ENCODE data around the gene CNTN4.

The CNTN4 gene

GRCh38 chr3:2861120-2861519, 762.5 kb downstream of the CNTN4 start:
- DNase-seq (ENCODE audit: low spot score), result no peak

- DNase-seq (ENCODE audit: low spot score), result no peak
Observed at GRCh38 chr3:2861920-2862319, 763.3 kb downstream of the CNTN4 start.

GRCh38 chr3:2862366-2862765, 763.7 kb downstream of the CNTN4 start:
- no peak for DNase-seq (ENCODE audit: low spot score)

GRCh38 chr3:2863127-2863526, 764.5 kb downstream of the CNTN4 start:
- DNase-seq (ENCODE audit: low spot score), result no peak

GRCh38 chr3:2869905-2870304, 771.2 kb downstream of the CNTN4 start:
- no peak for DNase-seq (ENCODE audit: low spot score)

GRCh38 chr3:2870724-2871333, 772.2 kb downstream of the CNTN4 start:
- no peak for DNase-seq (ENCODE audit: low spot score)

GRCh38 chr3:2872884-2873283, 774.2 kb downstream of the CNTN4 start:
- no peak for DNase-seq (ENCODE audit: low spot score)

- no peak for DNase-seq (ENCODE audit: low spot score)
Observed at GRCh38 chr3:2873986-2874385, 775.3 kb downstream of the CNTN4 start.

GRCh38 chr3:2875699-2876098, 777.0 kb downstream of the CNTN4 start:
- DNase-seq (ENCODE audit: low spot score), result no peak

- no peak for DNase-seq (ENCODE audit: low spot score)
Observed at GRCh38 chr3:2876362-2876761, 777.7 kb downstream of the CNTN4 start.

GRCh38 chr3:2879023-2879422, 780.4 kb downstream of the CNTN4 start:
- no peak for DNase-seq (ENCODE audit: low spot score)

GRCh38 chr3:2879587-2879986, 780.9 kb downstream of the CNTN4 start:
- DNase-seq (ENCODE audit: low spot score), result no peak

- no peak for DNase-seq (ENCODE audit: low spot score)
Observed at GRCh38 chr3:2880218-2880756, 781.6 kb downstream of the CNTN4 start.

- no peak for DNase-seq (ENCODE audit: low spot score)
Observed at GRCh38 chr3:2883283-2883682, 784.6 kb downstream of the CNTN4 start.

- no peak for DNase-seq (ENCODE audit: low spot score)
Observed at GRCh38 chr3:2888592-2888991, 789.9 kb downstream of the CNTN4 start.

- no peak for DNase-seq (ENCODE audit: low spot score)
Observed at GRCh38 chr3:2889736-2890135, 791.1 kb downstream of the CNTN4 start.

GRCh38 chr3:2896308-2896939, 797.8 kb downstream of the CNTN4 start:
- no peak for DNase-seq (ENCODE audit: low spot score)

- no peak for DNase-seq (ENCODE audit: low spot score)
Observed at GRCh38 chr3:2897821-2898220, 799.2 kb downstream of the CNTN4 start.

- DNase-seq (ENCODE audit: low spot score), result no peak
Observed at GRCh38 chr3:2898591-2899353, 800.1 kb downstream of the CNTN4 start.

GRCh38 chr3:2904054-2904453, 805.4 kb downstream of the CNTN4 start:
- no peak for DNase-seq (ENCODE audit: low spot score)

GRCh38 chr3:2908693-2909351, 810.2 kb downstream of the CNTN4 start:
- DNase-seq (ENCODE audit: low spot score), result no peak

- DNase-seq (ENCODE audit: low spot score), result no peak
Observed at GRCh38 chr3:2910997-2911396, 812.3 kb downstream of the CNTN4 start.

- no peak for DNase-seq (ENCODE audit: low spot score)
Observed at GRCh38 chr3:2915826-2916225, 817.2 kb downstream of the CNTN4 start.

All from COLO829 (cell line).